Epithelial cell of prostate (primary cell): ENCODE measurements around the gene ACAA2.
A peak's percentile ranks its signal among the peaks of the same experiment; 100 is the strongest.

ENCODE experiments used
- DNase-seq: peaks from one replicate; pipeline ENCODE4 v3.0.0-alpha.2; 2011; ENCODE audit warnings: low read depth, low spot score
- H3K27ac ChIP-seq: fragments of 450-650 bp; 2 replicates; pipeline ENCODE4 v1.5.1; 2017; ENCODE audit warnings: mild to moderate bottlenecking

Gene ACAA2

GRCh38 chr18:49745045-49746014 lies 68.0 kb downstream of the ACAA2 start:
- H3K27ac ChIP-seq, result peak overlapping the region; percentile 15
- DNase-seq, result no peak

GRCh38 chr18:49744376-49745008 lies 68.8 kb downstream of the ACAA2 start:
- no peak for DNase-seq
- H3K27ac ChIP-seq, result peak overlapping the region; percentile 15

- no peak overlapping the region for H3K27ac ChIP-seq
- DNase-seq, result no peak
Observed at GRCh38 chr18:49743117-49743567, 70.2 kb downstream of the ACAA2 start.

- H3K27ac ChIP-seq, result no peak overlapping the region
Observed at GRCh38 chr18:49742316-49743116, 70.8 kb downstream of the ACAA2 start.

GRCh38 chr18:49739275-49739674 lies 74.1 kb downstream of the ACAA2 start:
- no peak overlapping the region for H3K27ac ChIP-seq
- no peak for DNase-seq

More at GRCh38 chr18:49742316-49743116, 70.8 kb downstream of the ACAA2 start:
- no peak for DNase-seq

GRCh38 chr18:49738721-49739120 lies 74.6 kb downstream of the ACAA2 start:
- no peak overlapping the region for H3K27ac ChIP-seq
- DNase-seq, result no peak

- H3K27ac ChIP-seq, result no peak overlapping the region
- DNase-seq, result no peak
Observed at GRCh38 chr18:49734836-49735235, 78.5 kb downstream of the ACAA2 start.

- no peak for DNase-seq
Observed at GRCh38 chr18:49733896-49734585, 79.3 kb downstream of the ACAA2 start.

GRCh38 chr18:49733321-49733720 lies 80.0 kb downstream of the ACAA2 start:
- no peak for DNase-seq
- peak overlapping the region; percentile 94 for H3K27ac ChIP-seq

More at GRCh38 chr18:49733896-49734585, 79.3 kb downstream of the ACAA2 start:
- H3K27ac ChIP-seq, result no peak overlapping the region
